Measurements from ENCODE around the gene NPLOC4.
"Not testable (repeated sequence)": the region's sequence is repeated elsewhere in the genome, so short reads cannot be mapped to it uniquely, and the experiment has no call there.

NPLOC4 gene

GRCh38 chr17:81630274-81630673 lies 6.6 kb downstream of the NPLOC4 start:
- DNase-seq = no peak

DNA sequence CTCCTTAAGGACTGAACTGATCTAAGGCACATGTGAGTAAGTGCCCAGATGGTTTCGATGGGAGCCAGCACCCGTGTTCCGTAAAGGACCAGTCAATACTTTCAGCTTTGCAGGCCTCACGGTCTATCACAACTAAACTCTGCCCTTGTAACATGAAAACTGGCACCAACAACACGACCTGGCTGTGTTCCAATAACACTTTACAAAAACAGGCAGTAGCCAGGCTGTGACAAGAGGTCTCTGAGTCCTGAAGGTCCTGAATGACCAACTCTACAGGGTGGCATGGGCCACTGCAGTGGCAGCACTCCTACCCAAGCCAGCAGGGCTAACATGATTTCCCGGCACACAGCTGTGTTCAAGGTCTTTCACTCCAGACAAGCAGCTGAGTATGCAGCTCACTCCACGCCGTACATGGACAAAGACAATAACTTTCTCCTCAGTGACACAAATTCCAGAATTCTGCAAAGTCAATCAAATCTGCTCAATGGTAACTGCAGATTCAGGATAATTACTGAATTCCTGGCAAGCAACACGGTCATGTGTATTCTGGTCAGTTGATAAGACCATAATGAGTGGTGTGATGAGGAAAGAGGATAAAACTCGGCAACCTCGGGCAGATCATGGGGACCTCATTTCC lies 15.3 kb downstream of the NPLOC4 start:
- no peak for DNase-seq

GRCh38 chr17:81618307-81618706 lies 18.6 kb downstream of the NPLOC4 start:
- DNase-seq = not testable (repeated sequence)

GRCh38 chr17:81616877-81617276 lies 20.0 kb downstream of the NPLOC4 start:
- DNase-seq = no peak

DNA sequence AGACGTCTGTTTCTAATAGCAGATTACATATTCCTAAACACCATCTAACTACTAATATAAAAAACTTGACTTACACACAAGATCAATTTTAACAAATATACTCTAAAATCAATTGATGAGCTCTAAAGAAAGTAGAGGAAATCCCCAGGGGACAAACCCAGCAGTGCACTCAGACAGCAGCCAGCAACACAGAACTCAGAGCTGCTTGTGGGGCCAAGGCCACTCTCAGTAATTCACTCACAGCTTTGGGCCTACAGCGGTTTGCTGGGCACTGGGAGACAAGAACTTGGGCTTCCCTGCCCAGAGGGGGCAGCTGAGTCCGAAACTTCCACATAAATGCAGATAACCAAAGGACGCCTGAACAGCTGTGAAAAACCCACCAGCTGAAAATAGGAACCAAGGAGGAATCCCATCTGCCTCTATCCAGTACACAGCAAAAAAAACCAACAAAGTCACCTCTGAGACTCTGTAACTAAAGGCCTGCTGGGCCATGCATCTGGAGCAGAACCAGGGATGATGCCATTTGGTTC lies 21.4 kb downstream of the NPLOC4 start:
- no peak for DNase-seq

- DNase-seq = no peak
These were observed 24.5 kb downstream of the NPLOC4 start for GRCh38 chr17:81612172-81612970.

GRCh38 chr17:81609541-81610311 lies 27.2 kb downstream of the NPLOC4 start:
- no peak for DNase-seq

DNA sequence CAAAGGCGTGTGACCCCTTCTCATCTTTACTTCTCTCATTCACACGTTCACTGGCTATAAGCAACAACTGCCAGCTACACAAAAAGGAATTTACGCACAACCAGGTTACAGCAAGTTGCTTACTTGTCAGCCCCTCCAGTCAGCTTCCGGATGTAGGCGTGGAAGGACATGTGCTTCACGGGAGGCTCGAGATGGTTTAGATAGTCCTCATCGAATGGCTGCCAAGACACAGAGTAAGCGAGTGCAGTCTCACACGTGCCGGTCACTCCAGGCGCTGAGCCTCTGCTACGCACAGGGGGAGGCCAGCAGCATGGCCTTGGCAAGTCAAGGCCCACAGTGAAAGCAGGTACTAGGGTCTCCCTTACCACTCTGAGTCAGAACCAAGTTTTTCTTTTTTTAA lies 28.3 kb downstream of the NPLOC4 start:
- no peak for DNase-seq

DNA sequence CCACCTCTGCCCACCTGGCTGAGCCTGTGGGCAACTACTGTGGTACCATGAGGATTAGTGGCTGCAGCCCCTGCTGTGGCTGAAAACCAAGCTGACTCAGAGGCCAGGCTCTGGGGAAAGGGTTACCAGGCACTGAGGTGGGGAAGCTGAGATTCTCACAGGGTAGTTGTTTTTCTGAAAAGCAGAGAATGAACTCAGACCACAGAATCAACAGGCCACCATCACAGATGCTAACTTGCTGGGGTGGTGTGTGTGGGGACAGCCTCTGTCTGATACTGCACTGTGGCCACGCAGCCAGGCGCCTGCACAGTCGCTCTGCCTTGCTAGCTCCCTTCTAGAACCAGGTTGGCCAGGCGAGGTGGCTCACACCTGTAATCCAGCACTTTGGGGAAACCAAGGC lies 28.8 kb downstream of the NPLOC4 start:
- no peak for DNase-seq

DNA sequence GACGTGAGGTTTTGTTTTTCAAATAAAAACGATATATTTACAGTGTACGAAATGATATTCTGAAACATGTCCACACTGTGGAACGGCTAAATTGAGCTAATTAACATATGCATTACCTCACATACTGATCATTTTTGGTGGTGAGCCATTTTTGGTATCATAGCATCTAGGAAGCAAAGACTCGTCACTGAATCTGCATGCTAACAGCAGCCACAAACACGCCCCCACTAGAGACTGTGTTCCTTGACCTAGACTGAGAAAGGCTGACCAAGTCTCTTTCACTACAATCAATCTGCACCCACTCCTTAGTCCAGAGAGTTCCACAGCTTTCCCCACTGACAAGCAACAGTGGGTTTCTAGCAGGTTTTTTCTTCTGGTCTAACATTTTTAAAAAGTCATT lies 29.5 kb downstream of the NPLOC4 start:
- DNase-seq = no peak

GRCh38 chr17:81603846-81604610 lies 32.9 kb downstream of the NPLOC4 start:
- DNase-seq = no peak

DNA sequence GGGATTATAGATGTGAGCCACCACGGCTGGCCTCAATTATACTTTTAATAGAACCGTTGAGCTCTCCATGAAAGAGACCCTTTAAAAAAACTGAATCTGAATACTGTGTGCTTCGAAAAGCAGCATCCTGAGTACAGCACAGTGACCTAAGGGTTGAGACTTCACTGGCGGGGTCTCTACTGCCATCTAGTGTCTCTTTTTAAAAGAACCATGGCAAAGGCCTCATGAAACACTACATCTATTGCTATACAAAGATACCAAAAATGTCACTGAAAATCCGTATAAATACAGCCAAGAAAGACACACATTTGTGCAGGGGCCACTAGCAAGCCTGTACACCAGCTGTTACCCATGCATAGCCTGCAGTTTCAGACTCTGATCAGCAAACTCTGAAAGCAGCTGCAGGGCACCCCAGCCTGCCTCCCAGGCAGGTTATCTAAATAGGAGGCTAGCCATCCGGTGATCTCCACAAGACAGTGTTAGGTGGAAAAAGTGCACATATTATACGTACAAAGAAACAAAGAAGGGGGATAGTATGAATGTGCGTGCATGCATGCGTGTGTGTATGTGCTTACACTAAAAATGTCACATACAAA lies 35.3 kb downstream of the NPLOC4 start:
- no peak for DNase-seq

DNA sequence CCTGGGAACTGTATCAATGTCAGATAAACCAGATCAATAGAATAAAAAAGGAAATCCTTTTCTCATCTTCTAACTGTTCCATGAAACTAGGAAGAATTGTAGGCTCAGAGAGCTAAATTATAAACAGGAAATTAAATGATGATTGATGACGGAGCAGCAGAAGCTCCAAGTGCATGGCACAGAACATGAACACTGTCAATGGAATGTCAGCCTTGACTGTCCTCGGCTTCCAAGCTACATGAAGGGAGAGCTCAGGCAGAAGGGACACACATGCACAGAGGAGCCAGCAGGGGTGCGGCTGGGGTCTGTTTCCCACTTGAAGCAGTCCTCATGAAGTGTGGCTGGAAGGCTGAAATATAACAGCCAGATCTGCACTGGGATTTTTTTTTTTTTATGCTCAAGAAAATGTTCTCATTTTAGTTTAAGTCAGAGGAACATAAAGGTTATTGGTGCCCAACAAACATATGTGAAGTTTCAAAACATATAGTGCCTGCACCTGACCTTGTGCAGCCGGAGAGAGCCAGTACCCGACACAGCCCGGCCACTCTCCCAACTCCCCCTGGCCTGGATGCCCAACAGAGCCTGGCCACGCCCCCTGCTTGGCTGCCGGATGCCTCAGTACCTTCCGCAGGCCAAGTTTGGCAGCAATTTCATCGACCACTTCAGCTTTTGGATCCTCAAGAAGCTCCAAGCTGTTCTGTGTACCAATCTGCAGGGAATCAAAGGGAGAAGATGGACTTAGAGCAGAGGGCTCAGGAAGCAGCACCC lies 37.0 kb downstream of the NPLOC4 start:
- no peak for DNase-seq

- no peak for DNase-seq
These were observed 43.6 kb downstream of the NPLOC4 start for GRCh38 chr17:81593105-81593871.

- DNase-seq = no peak
These were observed 44.9 kb downstream of the NPLOC4 start for GRCh38 chr17:81591971-81592370.

DNA sequence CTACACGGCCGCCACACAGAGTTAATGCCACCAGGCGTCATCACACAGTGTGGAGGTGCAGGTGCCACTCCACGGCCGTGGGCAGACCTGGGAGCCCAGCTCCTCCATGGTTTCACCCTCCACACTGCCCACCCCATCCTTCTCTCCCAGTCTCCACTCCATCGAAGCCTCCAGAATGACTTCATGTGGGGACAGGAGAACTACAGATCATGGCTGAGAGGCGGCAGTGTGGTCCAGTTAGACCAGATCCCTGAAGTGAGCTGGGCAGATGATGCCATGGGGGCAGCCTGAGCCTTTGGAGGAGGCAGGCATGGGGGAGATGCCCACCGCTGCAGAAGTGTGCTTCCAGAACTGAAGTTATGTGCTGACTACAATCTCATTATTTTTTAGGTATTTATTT lies 46.8 kb downstream of the NPLOC4 start:
- DNase-seq = no peak

- no peak for DNase-seq
These were observed 47.3 kb downstream of the NPLOC4 start for GRCh38 chr17:81589612-81590011.

- DNase-seq = no peak
These were observed 50.8 kb downstream of the NPLOC4 start for GRCh38 chr17:81586096-81586495.

DNA sequence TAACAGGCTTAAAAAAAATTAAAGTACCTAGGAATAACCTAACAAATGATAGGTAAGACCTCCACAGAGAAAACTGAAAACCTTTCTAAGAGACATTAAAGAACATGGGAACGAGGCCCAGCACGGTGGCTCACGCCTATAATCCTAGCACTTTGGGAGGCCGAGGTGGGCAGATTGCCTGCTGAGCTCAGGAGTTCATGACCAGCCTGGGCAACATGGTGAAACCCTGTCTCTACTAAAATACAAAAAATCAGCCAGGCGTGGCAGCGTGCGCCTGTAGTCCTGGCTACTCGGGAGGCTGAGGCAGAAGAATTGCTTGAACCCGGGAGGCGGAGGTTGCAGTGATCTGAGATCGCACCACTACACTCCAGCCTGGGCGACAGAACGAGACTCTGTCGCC lies 52.1 kb downstream of the NPLOC4 start:
- DNase-seq = not testable (repeated sequence)

DNA sequence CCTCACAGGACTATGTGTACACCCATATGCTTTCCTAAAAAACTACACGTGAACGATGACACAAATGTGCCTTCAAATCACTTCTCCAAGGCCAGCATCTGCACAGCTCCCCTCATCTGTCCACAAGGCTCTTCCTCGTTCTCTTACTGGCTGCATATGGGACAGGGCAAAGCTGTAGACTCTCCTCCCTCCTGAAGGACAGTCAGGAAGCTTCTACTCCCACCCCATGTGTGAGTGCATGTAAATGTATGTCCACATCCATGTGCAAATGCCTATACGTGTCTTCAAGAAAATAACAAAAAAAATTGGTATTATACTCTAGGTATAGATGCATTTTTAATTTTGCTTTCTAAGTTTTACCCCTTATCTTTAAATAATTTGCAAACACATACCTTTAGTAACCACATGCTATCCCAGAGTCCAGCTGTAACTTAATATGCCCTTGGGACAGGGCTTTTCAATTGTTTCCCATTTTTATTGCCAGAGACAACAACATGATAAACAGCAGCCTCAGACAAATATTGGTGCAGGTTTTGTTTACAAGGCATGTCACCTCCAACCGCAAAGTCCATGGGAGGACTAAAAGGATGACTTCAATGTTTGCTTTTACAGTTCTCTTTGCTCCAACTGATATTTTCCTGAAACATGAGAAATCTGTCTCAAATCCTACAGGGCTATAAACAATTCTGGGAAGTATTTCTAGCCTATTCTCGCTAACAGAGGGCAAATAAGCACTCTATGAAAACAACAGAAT lies 53.1 kb downstream of the NPLOC4 start:
- DNase-seq = no peak

All from activated gamma-delta T cell (primary cell).